Stimulated activated naive CD8-positive, alpha-beta T cell treated with anti-CD3 and anti-CD28 coated beads, Interleukin-15, amount 100 ng/mL, for 72 hours (primary cell): ENCODE results near the gene DTNB.

Experiments
- ATAC-seq: fragments of 150-1000 bp; cut with Tn5 transposase; 2 replicates; pipeline ENCODE4 v1.10.0; 2021; ENCODE audit warnings: mild to moderate bottlenecking, moderate library complexity
- DNase-seq, 2 donors: peaks; one replicate each; pipeline ENCODE4 v3.0.0; 2021 to 2022
- H3K27ac Mint-ChIP-seq, 2 donors: one replicate each; pipeline ENCODE4 v1.8.0; 2022; ENCODE audit warnings: mild to moderate bottlenecking in 2 of 2, mixed read lengths in 2 of 2, moderate library complexity in 2 of 2
- H3K27me3 Mint-ChIP-seq: one replicate; pipeline ENCODE4 v1.8.0; 2022; ENCODE audit warnings: mixed read lengths
- H3K4me1 Mint-ChIP-seq: one replicate; pipeline ENCODE4 v1.8.0; 2022; ENCODE audit warnings: mild to moderate bottlenecking, mixed read lengths
- H3K4me3 Mint-ChIP-seq, 2 donors: one replicate each; pipeline ENCODE4 v1.8.0; 2022; ENCODE audit warnings: mild to moderate bottlenecking in 2 of 2, mixed read lengths in 2 of 2, moderate library complexity in 1 of 2
- H3K9me3 Mint-ChIP-seq, 2 donors: one replicate each; pipeline ENCODE4 v1.8.0; 2022; ENCODE audit warnings: mixed read lengths in 2 of 2

Gene DTNB

GRCh38 chr2:25374827-25375226, 298.6 kb downstream of the DTNB start:
- H3K27ac Mint-ChIP-seq: no peak overlapping the region
- no peaks in the 10 kb centered on the region for H3K27me3 Mint-ChIP-seq
- peaks cover 40% of the 10 kb centered on the region for H3K4me1 Mint-ChIP-seq
- no peak overlapping the region for H3K4me3 Mint-ChIP-seq
- DNase-seq: no peak
- ATAC-seq: no peak
- no peaks in the 10 kb centered on the region for H3K9me3 Mint-ChIP-seq

- Mint-ChIP-seq H3K27me3 (no peaks in the 10 kb centered on the region), H3K27ac (no peak overlapping the region), H3K4me3 (no peak overlapping the region), H3K9me3 (no peaks in the 10 kb centered on the region), H3K4me1 (peaks cover 36% of the 10 kb centered on the region)
- no peak for ATAC-seq
- no peak for DNase-seq
These were observed 299.0 kb downstream of the DTNB start for GRCh38 chr2:25374411-25374810.

GRCh38 chr2:25373269-25373981, 300.0 kb downstream of the DTNB start:
- ATAC-seq: no peak
- H3K27ac Mint-ChIP-seq: no peak overlapping the region
- no peak overlapping the region for H3K4me3 Mint-ChIP-seq
- H3K4me1 Mint-ChIP-seq: peaks cover 26% of the 10 kb centered on the region
- DNase-seq: no peak
- no peaks in the 10 kb centered on the region for H3K27me3 Mint-ChIP-seq
- no peaks in the 10 kb centered on the region for H3K9me3 Mint-ChIP-seq

- H3K27me3 Mint-ChIP-seq: no peaks in the 10 kb centered on the region
- H3K4me3 Mint-ChIP-seq: no peak overlapping the region
- H3K9me3 Mint-ChIP-seq: no peaks in the 10 kb centered on the region
- peaks cover 18% of the 10 kb centered on the region for H3K4me1 Mint-ChIP-seq
- DNase-seq (no peak), ATAC-seq (no peak)
- H3K27ac Mint-ChIP-seq: peak overlapping the region in 1 of 2 donors; percentile 81
These were observed 300.7 kb downstream of the DTNB start for GRCh38 chr2:25372405-25373268.

GRCh38 chr2:25371253-25372241, 301.8 kb downstream of the DTNB start:
- H3K4me1 Mint-ChIP-seq: peaks cover 10% of the 10 kb centered on the region
- H3K27me3 Mint-ChIP-seq: no peaks in the 10 kb centered on the region
- H3K27ac Mint-ChIP-seq: peak overlapping the region; percentile 42 to 81
- ATAC-seq (no peak), DNase-seq (no peak)
- no peaks in the 10 kb centered on the region for H3K9me3 Mint-ChIP-seq
- peak overlapping the region in 1 of 2 donors; percentile 26 for H3K4me3 Mint-ChIP-seq

- no peaks in the 10 kb centered on the region for H3K9me3 Mint-ChIP-seq
- peaks cover 2% of the 10 kb centered on the region for H3K4me1 Mint-ChIP-seq
- H3K27ac Mint-ChIP-seq: no peak overlapping the region
- no peak overlapping the region for H3K4me3 Mint-ChIP-seq
- ATAC-seq: no peak
- no peaks in the 10 kb centered on the region for H3K27me3 Mint-ChIP-seq
- DNase-seq: no peak
These were observed 303.5 kb downstream of the DTNB start for GRCh38 chr2:25369876-25370275.

GRCh38 chr2:25369439-25369838, 303.9 kb downstream of the DTNB start:
- Mint-ChIP-seq H3K9me3 (no peaks in the 10 kb centered on the region), H3K4me3 (no peak overlapping the region), H3K4me1 (peaks cover 6% of the 10 kb centered on the region), H3K27ac (peak overlapping the region in 1 of 2 donors; percentile 27), H3K27me3 (no peaks in the 10 kb centered on the region)
- no peak for DNase-seq
- no peak for ATAC-seq

GRCh38 chr2:25368660-25369059, 304.7 kb downstream of the DTNB start:
- no peak overlapping the region for H3K4me3 Mint-ChIP-seq
- no peak for DNase-seq
- H3K4me1 Mint-ChIP-seq: peaks cover 14% of the 10 kb centered on the region
- no peaks in the 10 kb centered on the region for H3K9me3 Mint-ChIP-seq
- no peak for ATAC-seq
- H3K27me3 Mint-ChIP-seq: no peaks in the 10 kb centered on the region
- H3K27ac Mint-ChIP-seq: no peak overlapping the region

GRCh38 chr2:25367296-25367695, 306.1 kb downstream of the DTNB start:
- Mint-ChIP-seq H3K4me1 (peaks cover 25% of the 10 kb centered on the region), H3K27me3 (no peaks in the 10 kb centered on the region), H3K9me3 (no peaks in the 10 kb centered on the region), H3K27ac (no peak overlapping the region), H3K4me3 (no peak overlapping the region)
- DNase-seq (no peak), ATAC-seq (no peak)

GRCh38 chr2:25366629-25367028, 306.7 kb downstream of the DTNB start:
- Mint-ChIP-seq H3K4me3 (no peak overlapping the region), H3K4me1 (peaks cover 28% of the 10 kb centered on the region), H3K27ac (no peak overlapping the region), H3K27me3 (no peaks in the 10 kb centered on the region), H3K9me3 (no peaks in the 10 kb centered on the region)
- DNase-seq (no peak), ATAC-seq (no peak)

GRCh38 chr2:25365241-25365640, 308.1 kb downstream of the DTNB start:
- H3K4me1 Mint-ChIP-seq: peaks cover 31% of the 10 kb centered on the region
- no peaks in the 10 kb centered on the region for H3K27me3 Mint-ChIP-seq
- H3K9me3 Mint-ChIP-seq: no peaks in the 10 kb centered on the region
- no peak overlapping the region for H3K4me3 Mint-ChIP-seq
- no peak overlapping the region for H3K27ac Mint-ChIP-seq
- ATAC-seq (no peak), DNase-seq (no peak)

- H3K27ac Mint-ChIP-seq: no peak overlapping the region
- no peaks in the 10 kb centered on the region for H3K9me3 Mint-ChIP-seq
- peak overlapping the region; percentile 11 to 21 for H3K4me3 Mint-ChIP-seq
- H3K4me1 Mint-ChIP-seq: peaks cover 31% of the 10 kb centered on the region
- DNase-seq: no peak
- ATAC-seq: no peak
- no peaks in the 10 kb centered on the region for H3K27me3 Mint-ChIP-seq
These were observed 309.6 kb downstream of the DTNB start for GRCh38 chr2:25363733-25364132.

- peaks cover 31% of the 10 kb centered on the region for H3K4me1 Mint-ChIP-seq
- ATAC-seq: peak; percentile 85
- peak; percentile 69 to 79 for DNase-seq
- H3K27ac Mint-ChIP-seq: peak overlapping the region; percentile 94 to 95
- peak overlapping the region; percentile 88 to 92 for H3K4me3 Mint-ChIP-seq
- H3K27me3 Mint-ChIP-seq: no peaks in the 10 kb centered on the region
- H3K9me3 Mint-ChIP-seq: no peaks in the 10 kb centered on the region
These were observed 310.8 kb downstream of the DTNB start for GRCh38 chr2:25362434-25363145.

GRCh38 chr2:25362049-25362433, 311.3 kb downstream of the DTNB start:
- ATAC-seq (peak; percentile 92), DNase-seq (peak; percentile 95 to 98)
- Mint-ChIP-seq H3K27me3 (no peaks in the 10 kb centered on the region), H3K27ac (peak overlapping the region; percentile 94 to 95), H3K4me3 (peak overlapping the region; percentile 88 to 92), H3K9me3 (no peaks in the 10 kb centered on the region), H3K4me1 (peaks cover 31% of the 10 kb centered on the region)
